K562 (cell line): ENCODE results near the gene LCA5. TPM values are rescaled to one million over a fixed set of nuclear protein-coding genes. Genes with fewer than 3 reads are reported as not detected.
A peak's percentile ranks its signal among the peaks of the same experiment; 100 is the strongest.

Experiments
- ASH1L ChIP-seq: fragments of 450-650 bp; IDR thresholded peaks from 2 replicates; pipeline ENCODE4 v1.6.1; 2018; ENCODE audit warnings: borderline replicate concordance, mild to moderate bottlenecking, low read depth; ENCODE audit not compliant: partially characterized antibody
- BRD9 ChIP-seq: fragments of 450-650 bp; IDR thresholded peaks from 2 replicates; pipeline ENCODE4 v1.6.1; 2018; ENCODE audit warnings: low read depth; ENCODE audit not compliant: partially characterized antibody
- BRF2 ChIP-seq: IDR thresholded peaks from 3 replicates; pipeline ENCODE4 v1.6.1; 2011; ENCODE audit warnings: borderline replicate concordance, mild to moderate bottlenecking; ENCODE audit not compliant: insufficient read length, insufficient read depth
- CREB3L1 ChIP-seq: fragments of 450-650 bp; IDR thresholded peaks from 2 replicates; pipeline ENCODE4 v1.6.1; 2014; ENCODE audit warnings: low read depth, mild to moderate bottlenecking, moderate library complexity, borderline replicate concordance
- CTBP1 ChIP-seq: fragments of 450-650 bp; IDR thresholded peaks from 2 replicates; pipeline ENCODE4 v1.6.1; 2016; ENCODE audit warnings: borderline replicate concordance
- EGR1 ChIP-seq: fragments of 450-650 bp; conservative IDR thresholded peaks from 2 replicates; pipeline ENCODE4 v1.6.1; 2017; ENCODE audit warnings: mild to moderate bottlenecking
- JUND ChIP-seq, 2 experiments: IDR thresholded peaks; 2 replicates in 1 of 2; 3 replicates in 1 of 2; pipeline ENCODE4 v1.6.1; 2011; ENCODE audit warnings: borderline replicate concordance in 2 of 2, low read depth in 2 of 2, low read length in 2 of 2, improper control_type of control experiment in 1 of 2, missing biosample characterization in 1 of 2, missing genetic modification characterization in 1 of 2, missing genetic modification reagents in 1 of 2
- MEIS2 ChIP-seq: fragments of 450-650 bp; IDR thresholded peaks from 2 replicates; pipeline ENCODE4 v1.6.1; 2014; ENCODE audit warnings: mild to moderate bottlenecking; ENCODE audit not compliant: partially characterized antibody
- NBN ChIP-seq: fragments of 450-650 bp; IDR thresholded peaks from 2 replicates; pipeline ENCODE4 v1.6.1; 2016; ENCODE audit warnings: low read depth, mild to moderate bottlenecking
- SIRT6 ChIP-seq: IDR thresholded peaks from one replicate; pipeline ENCODE4 v1.6.1; 2012; ENCODE audit warnings: low read depth, mild to moderate bottlenecking, control low read depth, inconsistent platforms, low read length, moderate library complexity
- SMARCB1 ChIP-seq: IDR thresholded peaks from 2 replicates; pipeline ENCODE4 v1.6.1; 2011; ENCODE audit warnings: improper control_type of control experiment, low read depth; ENCODE audit not compliant: insufficient read length
- SRSF7 ChIP-seq: fragments of 200-400 bp; formaldehyde crosslinking; optimal IDR thresholded peaks from 2 replicates; pipeline ENCODE3; 2017; ENCODE audit warnings: mild to moderate bottlenecking, low read depth, low read length
- ZNF121 ChIP-seq: sonication (generic); formaldehyde crosslinking; conservative IDR thresholded peaks from 2 replicates; pipeline ENCODE4 v1.8.0; 2022; ENCODE audit warnings: missing genetic modification reagents
- ZNF232 ChIP-seq: sonication (generic); formaldehyde crosslinking; IDR thresholded peaks from 2 replicates; pipeline ENCODE4 v1.8.0; 2022; ENCODE audit warnings: mild to moderate bottlenecking, missing genetic modification reagents
- polyA plus RNA-seq, 8 experiments: library from polyadenylated mRNA; depleted of rRNA in 4 of 8; stranded (reverse) in 5 of 8; unstranded in 3 of 8; fragments of >200 nt; fragmentation: Nextera tagmentation in 2 of 8; fragmentation: Illumina TruSeq in 1 of 8; extraction: Ambion mirVana in 2 of 8; extraction: Trizol in 1 of 8; gene quantifications; 2 replicates each; pipeline versions ENCODE4 v1.2.1 to v1.2.3, GENCODE V29; 2011 to 2014; ENCODE audit warnings: inconsistent platforms in 1 of 8, missing spikeins in 1 of 8
- total RNA-seq, 7 experiments: library from RNA; depleted of rRNA in 6 of 7; stranded (reverse); fragments of >200 nt in 6 of 7; fragmentation: Illumina TruSeq in 2 of 7; extraction: Trizol in 2 of 7; gene quantifications; 2 replicates each; pipeline versions ENCODE4 v1.2.1 to v1.2.3, GENCODE V29; 2011 to 2021; ENCODE audit warnings: low replicate concordance in 1 of 7
- TF ChIP-seq, protein P1 (sequence below), 2 experiments: fragments of 450-650 bp; IDR thresholded peaks; 2 replicates each; pipeline ENCODE4 v1.6.1; 2016; ENCODE audit warnings: mild to moderate bottlenecking in 2 of 2, borderline replicate concordance in 1 of 2, low read depth in 1 of 2, moderate library complexity in 1 of 2
- TF ChIP-seq, protein P2 (sequence below), 2 experiments: fragments of 450-650 bp in 1 of 2; sonication (generic) in 1 of 2; formaldehyde crosslinking; conservative IDR thresholded peaks; 2 replicates each; pipeline versions ENCODE4 v1.4.0 to v1.8.1; 2020 to 2022; ENCODE audit warnings: mild to moderate bottlenecking in 1 of 2, missing genetic modification reagents in 1 of 2

LCA5 gene
- total and polyA plus RNA-seq, 9 of the 15 experiments (the other 6 are each of a cell fraction or from before 2014, with no cell fraction given), result 1.0 to 3.4 (median 1.8) TPM

- TF ChIP-seq BRF2 (no peak), MEIS2 (peak; percentile 94), CREB3L1 (no peak), CTBP1 (peak; percentile 95), NBN (peak; percentile 94), SMARCB1 (no peak), ZNF232 (CRISPR knock-in tag) (no peak), SIRT6 (no peak), SRSF7 (no peak), BRD9 (peak; percentile 48), EGR1 (no peak), ZNF121 (CRISPR knock-in tag) (no peak), ASH1L (no peak), JUND (IDR thresholded peaks at IDR 0.05; ENCODE audit: borderline replicate concordance, low read depth, low read length) (peak; percentile 98), JUND (tag; IDR thresholded peaks at IDR 0.05; ENCODE audit: borderline replicate concordance, low read depth, low read length) (peak; percentile 98)
- TF ChIP-seq, protein P1, sequence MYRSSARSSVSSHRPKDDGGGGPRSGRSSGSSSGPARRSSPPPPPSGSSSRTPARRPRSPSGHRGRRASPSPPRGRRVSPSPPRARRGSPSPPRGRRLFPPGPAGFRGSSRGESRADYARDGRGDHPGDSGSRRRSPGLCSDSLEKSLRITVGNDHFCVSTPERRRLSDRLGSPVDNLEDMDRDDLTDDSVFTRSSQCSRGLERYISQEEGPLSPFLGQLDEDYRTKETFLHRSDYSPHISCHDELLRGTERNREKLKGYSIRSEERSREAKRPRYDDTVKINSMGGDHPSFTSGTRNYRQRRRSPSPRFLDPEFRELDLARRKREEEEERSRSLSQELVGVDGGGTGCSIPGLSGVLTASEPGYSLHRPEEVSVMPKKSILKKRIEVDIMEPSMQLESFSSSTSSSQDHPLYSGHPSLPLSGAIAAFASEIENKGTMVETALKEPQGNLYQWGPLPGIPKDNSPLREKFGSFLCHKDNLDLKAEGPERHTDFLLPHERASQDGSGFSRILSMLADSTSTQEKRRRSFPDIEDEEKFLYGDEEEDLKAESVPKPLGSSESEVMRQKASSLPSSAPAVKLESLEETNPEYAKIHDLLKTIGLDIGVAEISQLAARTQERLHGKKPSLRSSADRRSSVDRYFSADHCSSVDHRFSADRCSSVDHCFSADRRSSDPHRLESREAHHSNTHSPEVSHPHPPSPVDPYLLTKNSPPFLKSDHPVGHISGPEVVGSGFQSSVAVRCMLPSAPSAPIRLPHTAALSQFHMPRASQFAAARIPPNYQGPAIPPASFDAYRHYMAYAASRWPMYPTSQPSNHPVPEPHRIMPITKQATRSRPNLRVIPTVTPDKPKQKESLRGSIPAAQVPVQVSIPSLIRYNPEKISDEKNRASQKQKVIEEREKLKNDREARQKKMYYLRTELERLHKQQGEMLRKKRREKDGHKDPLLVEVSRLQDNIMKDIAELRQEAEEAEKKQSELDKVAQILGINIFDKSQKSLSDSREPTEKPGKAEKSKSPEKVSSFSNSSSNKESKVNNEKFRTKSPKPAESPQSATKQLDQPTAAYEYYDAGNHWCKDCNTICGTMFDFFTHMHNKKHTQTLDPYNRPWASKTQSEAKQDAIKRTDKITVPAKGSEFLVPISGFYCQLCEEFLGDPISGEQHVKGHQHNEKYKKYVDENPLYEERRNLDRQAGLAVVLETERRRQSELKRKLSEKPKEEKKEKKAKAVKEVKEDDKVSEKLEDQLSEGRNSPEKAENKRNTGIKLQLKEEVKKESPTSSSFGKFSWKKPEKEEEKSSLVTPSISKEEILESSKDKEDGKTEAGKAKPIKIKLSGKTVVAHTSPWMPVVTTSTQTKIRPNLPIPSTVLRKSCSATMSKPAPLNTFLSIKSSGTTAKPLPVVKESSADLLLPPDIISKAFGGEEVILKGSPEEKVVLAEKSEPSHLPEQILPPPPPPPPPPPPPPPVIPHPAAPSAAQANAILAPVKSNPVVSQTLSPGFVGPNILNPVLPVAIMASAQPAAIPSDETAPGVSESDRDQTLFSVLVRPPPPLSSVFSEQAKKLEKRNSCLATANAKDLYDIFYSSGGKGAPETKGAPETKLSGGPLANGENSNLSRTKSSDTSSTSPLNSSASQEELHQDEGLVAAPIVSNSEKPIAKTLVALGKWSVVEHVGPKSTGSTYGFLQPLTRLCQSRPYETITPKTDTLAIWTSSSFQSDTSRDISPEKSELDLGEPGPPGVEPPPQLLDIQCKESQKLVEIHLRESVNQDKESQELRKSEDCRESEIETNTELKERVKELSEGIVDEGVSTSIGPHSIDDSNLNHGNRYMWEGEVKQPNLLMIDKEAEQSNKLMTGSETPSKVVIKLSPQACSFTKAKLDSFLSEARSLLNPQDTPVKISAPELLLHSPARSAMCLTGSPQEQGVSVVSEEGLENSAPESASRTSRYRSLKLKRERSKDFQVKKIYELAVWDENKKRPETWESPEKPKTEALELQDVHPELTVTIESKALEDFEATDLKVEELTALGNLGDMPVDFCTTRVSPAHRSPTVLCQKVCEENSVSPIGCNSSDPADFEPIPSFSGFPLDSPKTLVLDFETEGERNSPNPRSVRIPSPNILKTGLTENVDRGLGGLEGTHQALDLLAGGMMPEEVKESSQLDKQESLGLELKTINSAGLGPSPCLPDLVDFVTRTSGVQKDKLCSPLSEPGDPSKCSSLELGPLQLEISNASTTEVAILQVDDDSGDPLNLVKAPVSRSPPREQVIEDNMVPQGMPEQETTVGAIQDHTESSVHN (IDR thresholded peaks at IDR 0.05; ENCODE audit: borderline replicate concordance in 1 of 2, low read depth in 1 of 2), result peak in 1 of 2 experiments; percentile 96; a peak in 2 of 4 replicates
- TF ChIP-seq, protein P2, sequence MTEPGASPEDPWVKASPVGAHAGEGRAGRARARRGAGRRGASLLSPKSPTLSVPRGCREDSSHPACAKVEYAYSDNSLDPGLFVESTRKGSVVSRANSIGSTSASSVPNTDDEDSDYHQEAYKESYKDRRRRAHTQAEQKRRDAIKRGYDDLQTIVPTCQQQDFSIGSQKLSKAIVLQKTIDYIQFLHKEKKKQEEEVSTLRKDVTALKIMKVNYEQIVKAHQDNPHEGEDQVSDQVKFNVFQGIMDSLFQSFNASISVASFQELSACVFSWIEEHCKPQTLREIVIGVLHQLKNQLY (CRISPR knock-in tag; conservative IDR thresholded peaks at IDR 0.05), result no peak
These were observed 7.8 kb upstream of the LCA5 start (continued) for GRCh38 chr6:79544939-79545450.
